Measurements from ENCODE around the gene FUOM.
"Not testable (repeated sequence)": the region's sequence is repeated elsewhere in the genome, so short reads cannot be mapped to it uniquely, and the experiment has no call there.

FUOM gene

GRCh38 chr10:133388973-133389818 lies 31.4 kb upstream of the FUOM start:
- DNase-seq (ENCODE audit: low read depth, low spot score): no peak

GRCh38 chr10:133388236-133388972 lies 30.6 kb upstream of the FUOM start:
- DNase-seq (ENCODE audit: low read depth, low spot score): no peak

GRCh38 chr10:133386951-133387350 lies 29.1 kb upstream of the FUOM start:
- DNase-seq (ENCODE audit: low read depth, low spot score): not testable (repeated sequence)

- DNase-seq (ENCODE audit: low read depth, low spot score): no peak
Measured at GRCh38 chr10:133385214-133385613, 27.4 kb upstream of the FUOM start.

- DNase-seq (ENCODE audit: low read depth, low spot score): no peak
Measured at GRCh38 chr10:133384071-133384470, 26.3 kb upstream of the FUOM start.

GRCh38 chr10:133383551-133383950 lies 25.7 kb upstream of the FUOM start:
- no peak for DNase-seq (ENCODE audit: low read depth, low spot score)

GRCh38 chr10:133381036-133381435 lies 23.2 kb upstream of the FUOM start:
- DNase-seq (ENCODE audit: low read depth, low spot score): no peak

GRCh38 chr10:133379801-133380666 lies 22.2 kb upstream of the FUOM start:
- DNase-seq (ENCODE audit: low read depth, low spot score): no peak

GRCh38 chr10:133379152-133379800 lies 21.5 kb upstream of the FUOM start, which contains the start of gene PAOX:
TSS of gene PAOX (plus strand) at chr10:133379262. CDS start at chr10:133379317, 55 bp downstream.
- no peak for DNase-seq (ENCODE audit: low read depth, low spot score)

- DNase-seq (ENCODE audit: low read depth, low spot score): no peak
Measured at GRCh38 chr10:133378251-133379096, 20.7 kb upstream of the FUOM start.

- DNase-seq (ENCODE audit: low read depth, low spot score): no peak
Measured at GRCh38 chr10:133377818-133378250, 20.0 kb upstream of the FUOM start.

- DNase-seq (ENCODE audit: low read depth, low spot score): no peak
Measured at GRCh38 chr10:133377025-133377817, 19.4 kb upstream of the FUOM start.

- not testable (repeated sequence) for DNase-seq (ENCODE audit: low read depth, low spot score)
Measured at GRCh38 chr10:133376183-133376582, 18.4 kb upstream of the FUOM start.

- DNase-seq (ENCODE audit: low read depth, low spot score): no peak
Measured at GRCh38 chr10:133375357-133376115, 17.7 kb upstream of the FUOM start.

- DNase-seq (ENCODE audit: low read depth, low spot score): peak; percentile 45
Measured at GRCh38 chr10:133373174-133374090, 15.6 kb upstream of the FUOM start, which contains the start of gene ECHS1. TSS of gene ECHS1 (minus strand) at chr10:133373354. CDS start at chr10:133373333, 21 bp downstream.

GRCh38 chr10:133372507-133372906 lies 14.7 kb upstream of the FUOM start:
- DNase-seq (ENCODE audit: low read depth, low spot score): no peak

- no peak for DNase-seq (ENCODE audit: low read depth, low spot score)
Measured at GRCh38 chr10:133370030-133370786, 12.4 kb upstream of the FUOM start.

Data from iPS DF 19.7 (cell line).